Measurements from ENCODE around the gene GANC.

Gene GANC

DNA sequence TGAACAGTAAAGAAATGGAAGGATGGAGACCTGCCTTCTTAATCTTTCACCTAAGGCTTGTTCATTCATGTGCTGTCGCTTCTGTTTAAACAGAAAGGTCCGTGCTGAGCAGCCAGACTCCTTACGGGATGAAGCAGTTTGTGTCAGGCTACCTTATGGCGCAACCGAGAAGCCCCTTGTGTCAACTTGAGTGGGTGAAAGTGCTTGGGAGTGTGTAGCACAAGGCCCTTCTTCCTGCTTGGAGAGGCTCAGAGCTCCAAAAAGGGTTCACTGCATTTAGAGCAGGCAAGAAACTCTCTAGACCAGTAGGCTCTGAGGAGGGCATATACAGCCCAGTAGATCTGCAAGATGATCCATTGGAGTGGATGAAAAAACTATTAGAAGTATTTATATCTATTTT, 102.3 kb downstream of the GANC start:
- Histone ChIP-seq H2AFZ (ENCODE audit: low read depth, low read length) (no peak overlapping the region), H3K4me1 (ENCODE audit: low read length) (no peaks in the 10 kb centered on the region), H3K9me3 (ENCODE audit: insufficient read depth, low read length) (no peaks in the 10 kb centered on the region), H3K36me3 (replicated peaks; ENCODE audit: low read depth, low read length) (no peaks in the 10 kb centered on the region), H3K79me2 (ENCODE audit: low read length) (no peaks in the 10 kb centered on the region), H3K4me3 (ENCODE audit: low read length) (no peak overlapping the region), H3K9ac (ENCODE audit: low read length) (no peak overlapping the region), H3K4me2 (ENCODE audit: low read length) (no peak overlapping the region), H3K27ac (ENCODE audit: low read length) (no peak overlapping the region), H4K20me1 (ENCODE audit: insufficient read depth, low read length) (no peaks in the 10 kb centered on the region), H3K27me3 (ENCODE audit: low read depth, low read length) (no peaks in the 10 kb centered on the region)
- TF ChIP-seq EZH2phosphoT487 (IDR thresholded peaks at IDR 0.05; ENCODE audit: low read depth) (no peak), CTCF (IDR thresholded peaks at IDR 0.05; ENCODE audit: low read depth, low read length) (no peak)

DNA sequence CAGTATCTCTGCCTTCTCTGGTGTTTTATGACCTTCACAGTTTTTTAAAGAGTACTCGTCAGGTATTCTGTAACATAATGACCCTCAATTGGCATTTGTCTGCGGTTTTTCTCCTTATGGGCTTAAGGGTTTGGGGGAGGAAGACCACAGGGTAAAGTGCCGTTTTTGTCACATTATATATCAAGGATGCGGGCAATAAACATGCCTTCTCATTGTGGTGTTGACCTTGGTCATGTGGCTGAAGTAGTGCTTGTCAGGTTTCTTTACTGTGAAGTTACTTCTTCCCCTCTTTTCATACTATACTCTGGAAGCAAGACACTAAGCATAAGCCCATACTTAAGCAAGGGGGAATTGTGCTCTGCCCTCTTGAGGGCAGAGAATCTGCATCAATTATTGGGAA, 102.9 kb downstream of the GANC start:
- H3K4me2 ChIP-seq (ENCODE audit: low read length) = no peak overlapping the region
- no peaks in the 10 kb centered on the region for H3K36me3 ChIP-seq (replicated peaks; ENCODE audit: low read depth, low read length)
- no peaks in the 10 kb centered on the region for H3K9me3 ChIP-seq (ENCODE audit: insufficient read depth, low read length)
- H4K20me1 ChIP-seq (ENCODE audit: insufficient read depth, low read length) = no peaks in the 10 kb centered on the region
- H3K79me2 ChIP-seq (ENCODE audit: low read length) = no peaks in the 10 kb centered on the region
- TF ChIP-seq CTCF (IDR thresholded peaks at IDR 0.05; ENCODE audit: low read depth, low read length) (no peak), EZH2phosphoT487 (IDR thresholded peaks at IDR 0.05; ENCODE audit: low read depth) (no peak)
- H3K4me1 ChIP-seq (ENCODE audit: low read length) = no peaks in the 10 kb centered on the region
- no peak overlapping the region for H2AFZ ChIP-seq (ENCODE audit: low read depth, low read length)
- no peaks in the 10 kb centered on the region for H3K27me3 ChIP-seq (ENCODE audit: low read depth, low read length)
- H3K4me3 ChIP-seq (ENCODE audit: low read length) = no peak overlapping the region
- H3K9ac ChIP-seq (ENCODE audit: low read length) = no peak overlapping the region
- no peak overlapping the region for H3K27ac ChIP-seq (ENCODE audit: low read length)

GRCh38 chr15:42378011-42378410, 105.0 kb downstream of the GANC start:
- H4K20me1 ChIP-seq (ENCODE audit: insufficient read depth, low read length) = no peaks in the 10 kb centered on the region

GRCh38 chr15:42384597-42384996, 111.6 kb downstream of the GANC start:
- no peak overlapping the region for H3K4me3 ChIP-seq (ENCODE audit: low read length)
- no peak overlapping the region for H3K27ac ChIP-seq (ENCODE audit: low read length)
- no peak overlapping the region for H3K4me2 ChIP-seq (ENCODE audit: low read length)
- TF ChIP-seq EZH2phosphoT487 (IDR thresholded peaks at IDR 0.05; ENCODE audit: low read depth) = no peak
- TF ChIP-seq CTCF (IDR thresholded peaks at IDR 0.05; ENCODE audit: low read depth, low read length) = no peak
- no peaks in the 10 kb centered on the region for H3K27me3 ChIP-seq (ENCODE audit: low read depth, low read length)
- no peaks in the 10 kb centered on the region for H3K4me1 ChIP-seq (ENCODE audit: low read length)
- no peaks in the 10 kb centered on the region for H3K9me3 ChIP-seq (ENCODE audit: insufficient read depth, low read length)
- no peaks in the 10 kb centered on the region for H3K79me2 ChIP-seq (ENCODE audit: low read length)
- H3K9ac ChIP-seq (ENCODE audit: low read length) = no peak overlapping the region
- H3K36me3 ChIP-seq (replicated peaks; ENCODE audit: low read depth, low read length) = no peaks in the 10 kb centered on the region
- H4K20me1 ChIP-seq (ENCODE audit: insufficient read depth, low read length) = no peaks in the 10 kb centered on the region
- no peak overlapping the region for H2AFZ ChIP-seq (ENCODE audit: low read depth, low read length)

More at GRCh38 chr15:42378011-42378410, 105.0 kb downstream of the GANC start:
- H3K27me3 ChIP-seq (ENCODE audit: low read depth, low read length) = no peaks in the 10 kb centered on the region
- no peak overlapping the region for H3K9ac ChIP-seq (ENCODE audit: low read length)
- no peaks in the 10 kb centered on the region for H3K9me3 ChIP-seq (ENCODE audit: insufficient read depth, low read length)
- no peak overlapping the region for H3K4me2 ChIP-seq (ENCODE audit: low read length)
- no peaks in the 10 kb centered on the region for H3K36me3 ChIP-seq (replicated peaks; ENCODE audit: low read depth, low read length)
- TF ChIP-seq CTCF (IDR thresholded peaks at IDR 0.05; ENCODE audit: low read depth, low read length) = no peak
- no peak for TF ChIP-seq EZH2phosphoT487 (IDR thresholded peaks at IDR 0.05; ENCODE audit: low read depth)
- H3K79me2 ChIP-seq (ENCODE audit: low read length) = no peaks in the 10 kb centered on the region
- no peak overlapping the region for H3K27ac ChIP-seq (ENCODE audit: low read length)
- no peak overlapping the region for H3K4me3 ChIP-seq (ENCODE audit: low read length)
- no peaks in the 10 kb centered on the region for H3K4me1 ChIP-seq (ENCODE audit: low read length)
- H2AFZ ChIP-seq (ENCODE audit: low read depth, low read length) = no peak overlapping the region

Data from OCI-LY3 (cell line).